Fibroblast of skin of right biceps (primary cell): ENCODE data around the gene COX14.

Source experiments
- DNase-seq: peaks from one replicate; pipeline ENCODE4 v3.0.0-alpha.2; 2013

COX14 gene

DNA sequence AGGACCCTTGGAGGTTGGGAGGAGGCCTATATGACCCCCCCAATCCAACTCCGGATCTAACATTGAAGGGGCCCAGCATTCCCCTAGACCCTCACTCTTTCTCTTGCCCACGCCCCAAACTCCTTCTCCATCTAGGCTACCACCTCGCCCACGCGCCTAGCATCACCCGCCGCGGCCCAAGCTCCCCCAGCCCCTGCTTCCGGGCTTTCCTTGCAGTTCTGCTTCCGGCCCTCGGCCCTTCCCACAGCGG lies 54.7 kb downstream of the COX14 start:
- DNase-seq = no peak

DNA sequence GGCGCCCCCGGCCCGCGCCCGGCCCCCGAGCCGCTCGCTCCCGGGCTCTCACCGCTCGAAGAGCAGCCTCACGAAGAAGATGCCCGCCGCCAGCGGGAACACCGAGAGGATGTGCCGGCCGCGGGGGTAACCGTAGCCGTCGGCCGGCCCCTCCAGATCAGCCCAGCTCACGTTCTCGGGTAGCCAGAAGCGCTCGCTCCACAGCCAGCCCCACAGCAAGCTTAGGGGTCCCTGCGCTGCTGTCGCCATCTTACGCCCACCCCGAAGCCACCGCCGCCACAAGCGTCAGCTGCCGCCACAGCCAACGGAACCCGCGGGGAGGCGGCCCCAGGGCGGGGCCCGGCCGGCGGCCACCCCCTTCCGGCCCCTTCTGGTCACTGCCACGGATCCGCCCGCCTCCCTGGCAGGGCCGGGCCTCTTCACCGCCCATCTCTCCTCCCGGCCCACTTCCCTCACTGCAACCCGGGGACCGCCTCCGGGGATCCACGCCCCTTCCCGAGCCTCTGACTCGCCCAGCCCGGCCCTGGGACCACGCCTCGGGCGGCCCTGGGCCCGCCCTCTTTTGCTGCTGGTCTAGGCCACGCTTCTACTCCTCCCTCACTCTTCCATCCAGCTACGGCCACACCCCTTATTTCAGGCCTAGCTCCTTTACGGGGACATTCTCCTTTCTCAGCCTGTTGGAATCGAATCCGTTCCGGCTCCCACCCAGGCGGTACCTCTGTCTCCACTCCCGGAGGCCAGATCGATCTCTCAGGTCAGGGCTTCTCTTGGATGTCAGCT lies 55.2 kb downstream of the COX14 start, which contains the start of gene CERS5:
Gene CERS5 (minus strand): TSS at position 321 of the 780 bp plus-strand sequence. CDS start 72 bp downstream, at position 249.
- DNase-seq = peak; percentile 99
